K562 (cell line): Measurements from ENCODE around the gene TSEN54. TPM values are rescaled to one million over a fixed set of nuclear protein-coding genes. Genes with fewer than 3 reads are reported as not detected.

Experiments used
- CUX1 ChIP-seq: fragments of 200-800 bp; sonication (Bioruptor generic); IDR thresholded peaks from 2 replicates; pipeline ENCODE4 v1.6.1; 2016; ENCODE audit warnings: missing genetic modification characterization, missing compliant biosample characterization
- FOXK1 ChIP-seq: sonication (generic); formaldehyde crosslinking; IDR thresholded peaks from 2 replicates; pipeline ENCODE4 v1.8.0; 2022; ENCODE audit warnings: missing genetic modification reagents, mild to moderate bottlenecking, borderline replicate concordance
- HOXB6 ChIP-seq: fragments of 250-450 bp; sonication (Bioruptor Pico); IDR thresholded peaks from 2 replicates; pipeline ENCODE4 v1.5.1; 2022; ENCODE audit warnings: mild to moderate bottlenecking, borderline replicate concordance
- NR2F6 ChIP-seq: fragments of 450-650 bp; formaldehyde crosslinking; IDR thresholded peaks from 2 replicates; pipeline ENCODE4 v1.4.0; 2020; ENCODE audit warnings: mild to moderate bottlenecking
- PHF20 ChIP-seq: fragments of 450-650 bp; IDR thresholded peaks from 2 replicates; pipeline ENCODE4 v1.6.1; 2018; ENCODE audit not compliant: partially characterized antibody
- SETDB1 ChIP-seq: IDR thresholded peaks from one replicate; pipeline ENCODE4 v1.6.1; 2012; ENCODE audit warnings: low read length, control low read depth, inconsistent platforms
- SREBF1 ChIP-seq: fragments of 150-350 bp; IDR thresholded peaks from 2 replicates; pipeline ENCODE4 v1.6.1; 2014; ENCODE audit warnings: antibody characterized with exemption, low read depth, low read length, borderline replicate concordance
- TAF7 ChIP-seq: fragments of 450-650 bp; IDR thresholded peaks from 2 replicates; pipeline ENCODE4 v1.6.1; 2016; ENCODE audit warnings: missing genetic modification characterization, missing compliant biosample characterization
- TCF7 ChIP-seq: sonication (generic); IDR thresholded peaks from 2 replicates; pipeline ENCODE4 v1.6.1; 2016; ENCODE audit warnings: antibody characterized with exemption, borderline replicate concordance
- TEAD4 ChIP-seq, 2 experiments: sonication (generic) in 1 of 2; formaldehyde crosslinking in 1 of 2; IDR thresholded peaks; 2 replicates each; pipeline versions ENCODE4 v1.6.1 to v1.8.0; 2012 to 2022; ENCODE audit warnings: borderline replicate concordance in 1 of 2, inconsistent platforms in 1 of 2, low read length in 1 of 2, mild to moderate bottlenecking in 1 of 2, missing genetic modification reagents in 1 of 2
- ZBTB34 ChIP-seq: fragments of 250-450 bp; sonication (Bioruptor Pico); IDR thresholded peaks from 2 replicates; pipeline ENCODE4 v1.8.0; 2021; ENCODE audit warnings: mild to moderate bottlenecking, moderate library complexity
- ZBTB43 ChIP-seq: sonication (generic); formaldehyde crosslinking; IDR thresholded peaks from 2 replicates; pipeline ENCODE4 v1.8.0; 2023; ENCODE audit warnings: mild to moderate bottlenecking, missing genetic modification reagents
- ZNF12 ChIP-seq: sonication (generic); formaldehyde crosslinking; IDR thresholded peaks from 2 replicates; pipeline ENCODE4 v1.4.0; 2020; ENCODE audit warnings: mild to moderate bottlenecking, missing genetic modification reagents
- ZNF518B ChIP-seq: fragments of 250-450 bp; sonication (Bioruptor Pico); IDR thresholded peaks from 2 replicates; pipeline ENCODE4 v1.5.0; 2021; ENCODE audit warnings: mild to moderate bottlenecking, moderate library complexity
- ZNF785 ChIP-seq: fragments of 250-450 bp; sonication (Bioruptor Pico); IDR thresholded peaks from 2 replicates; pipeline ENCODE4 v1.4.0; 2020; ENCODE audit warnings: mild to moderate bottlenecking
- polyA plus RNA-seq, 8 experiments: library from polyadenylated mRNA; depleted of rRNA in 4 of 8; stranded (reverse) in 5 of 8; unstranded in 3 of 8; fragments of >200 nt; fragmentation: Nextera tagmentation in 2 of 8; fragmentation: Illumina TruSeq in 1 of 8; extraction: Ambion mirVana in 2 of 8; extraction: Trizol in 1 of 8; gene quantifications; 2 replicates each; pipeline versions ENCODE4 v1.2.1 to v1.2.3, GENCODE V29; 2011 to 2014; ENCODE audit warnings: inconsistent platforms in 1 of 8, missing spikeins in 1 of 8
- total RNA-seq, 7 experiments: library from RNA; depleted of rRNA in 6 of 7; stranded (reverse); fragments of >200 nt in 6 of 7; fragmentation: Illumina TruSeq in 2 of 7; extraction: Trizol in 2 of 7; gene quantifications; 2 replicates each; pipeline versions ENCODE4 v1.2.1 to v1.2.3, GENCODE V29; 2011 to 2021; ENCODE audit warnings: low replicate concordance in 1 of 7

TSEN54 gene
- total and polyA plus RNA-seq, 9 of the 15 experiments (the other 6 are each of a cell fraction or from before 2014, with no cell fraction given) = 5.9 to 64.3 (median 48.9) TPM

- TF ChIP-seq ZNF12 (CRISPR knock-in tag) = 0 out of 2 replicates have a peak, but pooled peaks have one; percentile 52
- TF ChIP-seq SETDB1 = no peak
- TF ChIP-seq ZNF785 = no peak
- no peak for TF ChIP-seq HOXB6 (CRISPR knock-in tag)
- TF ChIP-seq PHF20 = no peak
- no peak for TF ChIP-seq TEAD4 (IDR thresholded peaks at IDR 0.05; ENCODE audit: low read length)
- no peak; the same call in 1 of the 2 replicates for TF ChIP-seq TEAD4 (CRISPR knock-in tag; IDR thresholded peaks at IDR 0.05; ENCODE audit: borderline replicate concordance)
- TF ChIP-seq TAF7 = no peak
- TF ChIP-seq ZBTB34 (CRISPR knock-in tag) = no peak
- TF ChIP-seq SREBF1 = no peak
- TF ChIP-seq ZBTB43 (CRISPR knock-in tag) = no peak
- no peak for TF ChIP-seq NR2F6 (CRISPR knock-in tag)
- TF ChIP-seq FOXK1 (CRISPR knock-in tag) = no peak
- no peak for TF ChIP-seq ZNF518B (CRISPR knock-in tag)
- no peak for TF ChIP-seq CUX1
- TF ChIP-seq TCF7 = no peak
Observed at GRCh38 chr17:75516255-75516618, at the start of gene TSEN54 (continued).
